Measurements from ENCODE around the gene STH.
"Not testable (repeated sequence)": the region's sequence is repeated elsewhere in the genome, so short reads cannot be mapped to it uniquely, and the experiment has no call there.

STH gene

GRCh38 chr17:45998987-45999899, at the start of gene STH:
STH (plus strand) TSS chr17:45999250; CDS start chr17:45999280, 30 bp downstream.
- no peak for DNase-seq

- no peak for DNase-seq
These were observed 49.2 kb upstream of the STH start for GRCh38 chr17:45949755-45950320.

- DNase-seq: no peak
These were observed 48.2 kb upstream of the STH start for GRCh38 chr17:45950888-45951287.

GRCh38 chr17:45951403-45951802, 47.6 kb upstream of the STH start:
- DNase-seq: no peak

GRCh38 chr17:45951941-45952340, 47.1 kb upstream of the STH start:
- no peak for DNase-seq

- DNase-seq: no peak
These were observed 46.2 kb upstream of the STH start for GRCh38 chr17:45952814-45953320.

GRCh38 chr17:45953561-45953960, 45.5 kb upstream of the STH start:
- no peak for DNase-seq

GRCh38 chr17:45954914-45955313, 44.1 kb upstream of the STH start:
- no peak for DNase-seq

GRCh38 chr17:45955326-45955725, 43.7 kb upstream of the STH start:
- DNase-seq: no peak

GRCh38 chr17:45956090-45956489, 43.0 kb upstream of the STH start:
- no peak for DNase-seq

- not testable (repeated sequence) for DNase-seq
These were observed 42.3 kb upstream of the STH start for GRCh38 chr17:45956746-45957145.

GRCh38 chr17:45958307-45958706, 40.7 kb upstream of the STH start:
- DNase-seq: no peak

- no peak for DNase-seq
These were observed 39.9 kb upstream of the STH start for GRCh38 chr17:45958994-45959665.

- DNase-seq: no peak
These were observed 38.7 kb upstream of the STH start for GRCh38 chr17:45960311-45960710.

GRCh38 chr17:45961206-45961605, 37.8 kb upstream of the STH start:
- DNase-seq: no peak

- DNase-seq: no peak
These were observed 36.7 kb upstream of the STH start for GRCh38 chr17:45962221-45962972.

- DNase-seq: no peak
These were observed 35.8 kb upstream of the STH start for GRCh38 chr17:45963283-45963682.

GRCh38 chr17:45963889-45964288, 35.2 kb upstream of the STH start:
- no peak for DNase-seq

- DNase-seq: no peak
These were observed 34.4 kb upstream of the STH start for GRCh38 chr17:45964634-45965033.

- DNase-seq: no peak
These were observed 33.2 kb upstream of the STH start for GRCh38 chr17:45965812-45966211.

GRCh38 chr17:45966606-45967280, 32.3 kb upstream of the STH start:
- no peak for DNase-seq

- DNase-seq: no peak
These were observed 31.7 kb upstream of the STH start for GRCh38 chr17:45967378-45967777.

Measured in GDM1 (cell line).